ENCODE measurements around the gene TBL1X. TPM values are rescaled to one million over a fixed set of nuclear protein-coding genes. Genes with fewer than 3 reads are reported as not detected.

The TBL1X gene
- total and polyA plus RNA-seq, 10 of the 15 experiments (the other 5 are each of a cell fraction or from before 2014, with no cell fraction given): 4.4 to 26.3 (median 10.6) TPM

DNA sequence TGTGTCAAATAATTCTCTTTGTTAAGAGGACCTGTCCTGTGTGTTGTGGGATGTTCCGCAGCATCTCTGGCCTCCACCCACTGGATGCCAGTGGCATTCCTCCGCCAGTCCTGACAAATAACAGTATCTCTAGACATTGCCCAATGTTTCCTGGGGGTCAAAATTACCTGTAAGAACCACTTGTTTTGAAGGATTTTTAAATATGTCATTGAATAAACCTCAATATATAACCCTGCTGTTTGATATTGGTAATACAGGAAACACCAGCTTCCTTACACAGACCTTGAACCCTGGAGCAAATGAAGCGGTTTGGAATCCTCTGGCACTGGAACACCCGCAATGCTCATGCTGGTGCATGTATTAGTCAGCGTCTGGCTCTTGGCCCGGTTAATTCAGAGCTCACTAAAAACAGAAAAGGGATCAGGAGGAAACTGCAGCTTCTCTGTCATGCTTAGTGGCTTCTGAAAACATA is 101.3 kb downstream of the TBL1X start:
- Histone ChIP-seq H2AFZ (ENCODE audit: control insufficient read depth, low read depth, low read length) (no peak overlapping the region), H3K9ac (ENCODE audit: control insufficient read depth, insufficient read depth, low read length) (no peak overlapping the region), H3K36me3 (ENCODE audit: control insufficient read depth in 2 of 2, insufficient read depth in 2 of 2, low read length in 1 of 2) (no peaks in the 10 kb centered on the region), H3K27ac (ENCODE audit: control insufficient read depth, insufficient read depth) (no peak overlapping the region), H3K4me1 (ENCODE audit: control insufficient read depth, insufficient read depth, low read length) (no peaks in the 10 kb centered on the region), H3K4me3 (no peak overlapping the region), H3K4me2 (ENCODE audit: control insufficient read depth, insufficient read depth) (no peak overlapping the region), H3K27me3 (replicated peaks in 1 of 2; ENCODE audit: control insufficient read depth in 2 of 2, insufficient read depth in 2 of 2, low read length in 1 of 2) (no peaks in the 10 kb centered on the region), H4K20me1 (ENCODE audit: control insufficient read depth, insufficient read depth) (no peaks in the 10 kb centered on the region), H3K79me2 (ENCODE audit: control insufficient read depth, insufficient read depth, low read length) (no peaks in the 10 kb centered on the region), H3K9me3 (replicated peaks; ENCODE audit: control insufficient read depth, insufficient read depth, low read length) (no peaks in the 10 kb centered on the region)
- intact Hi-C loops (cut with micrococcal nuclease; ENCODE audit: unreplicated experiment): no loop called here
- no peak for ATAC-seq
- WGBS (ENCODE audit: insufficient coverage, insufficient replicate concordance, low lambda C conversion rate, missing lambda C conversion rate): 33% methylated on average over 6 of the region's 6 CpGs
- POLR2A ChIA-PET: interaction anchor here (0.6 kb wide), 1 partner anchor 10 kb away, joined by 4 read pairs; no protein-coding TSS in a partner anchor
- no peak for FAIRE-seq
- SMC1A ChIA-PET (ENCODE audit: uncharacterized antibody, unreplicated experiment): no interaction called here
- CTCF ChIA-PET: interaction anchor here (1.6 kb wide), 1 partner anchor 13 kb away, joined by 3 read pairs; no protein-coding TSS in a partner anchor
- in situ Hi-C loops (cut with MboI): no loop called here
- BruUV-seq (replicated peaks): no TSS peak
- no peak for DNase-seq (ENCODE audit: low read depth, low spot score)
- TF ChIP-seq, protein P1, sequence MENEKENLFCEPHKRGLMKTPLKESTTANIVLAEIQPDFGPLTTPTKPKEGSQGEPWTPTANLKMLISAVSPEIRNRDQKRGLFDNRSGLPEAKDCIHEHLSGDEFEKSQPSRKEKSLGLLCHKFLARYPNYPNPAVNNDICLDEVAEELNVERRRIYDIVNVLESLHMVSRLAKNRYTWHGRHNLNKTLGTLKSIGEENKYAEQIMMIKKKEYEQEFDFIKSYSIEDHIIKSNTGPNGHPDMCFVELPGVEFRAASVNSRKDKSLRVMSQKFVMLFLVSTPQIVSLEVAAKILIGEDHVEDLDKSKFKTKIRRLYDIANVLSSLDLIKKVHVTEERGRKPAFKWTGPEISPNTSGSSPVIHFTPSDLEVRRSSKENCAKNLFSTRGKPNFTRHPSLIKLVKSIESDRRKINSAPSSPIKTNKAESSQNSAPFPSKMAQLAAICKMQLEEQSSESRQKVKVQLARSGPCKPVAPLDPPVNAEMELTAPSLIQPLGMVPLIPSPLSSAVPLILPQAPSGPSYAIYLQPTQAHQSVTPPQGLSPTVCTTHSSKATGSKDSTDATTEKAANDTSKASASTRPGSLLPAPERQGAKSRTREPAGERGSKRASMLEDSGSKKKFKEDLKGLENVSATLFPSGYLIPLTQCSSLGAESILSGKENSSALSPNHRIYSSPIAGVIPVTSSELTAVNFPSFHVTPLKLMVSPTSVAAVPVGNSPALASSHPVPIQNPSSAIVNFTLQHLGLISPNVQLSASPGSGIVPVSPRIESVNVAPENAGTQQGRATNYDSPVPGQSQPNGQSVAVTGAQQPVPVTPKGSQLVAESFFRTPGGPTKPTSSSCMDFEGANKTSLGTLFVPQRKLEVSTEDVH (IDR thresholded peaks at IDR 0.05; ENCODE audit: low read depth, partially characterized antibody): no peak
- TF ChIP-seq, protein P2, sequence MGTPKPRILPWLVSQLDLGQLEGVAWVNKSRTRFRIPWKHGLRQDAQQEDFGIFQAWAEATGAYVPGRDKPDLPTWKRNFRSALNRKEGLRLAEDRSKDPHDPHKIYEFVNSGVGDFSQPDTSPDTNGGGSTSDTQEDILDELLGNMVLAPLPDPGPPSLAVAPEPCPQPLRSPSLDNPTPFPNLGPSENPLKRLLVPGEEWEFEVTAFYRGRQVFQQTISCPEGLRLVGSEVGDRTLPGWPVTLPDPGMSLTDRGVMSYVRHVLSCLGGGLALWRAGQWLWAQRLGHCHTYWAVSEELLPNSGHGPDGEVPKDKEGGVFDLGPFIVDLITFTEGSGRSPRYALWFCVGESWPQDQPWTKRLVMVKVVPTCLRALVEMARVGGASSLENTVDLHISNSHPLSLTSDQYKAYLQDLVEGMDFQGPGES (IDR thresholded peaks at IDR 0.05): no peak
- RAD21 ChIA-PET (ENCODE audit: unreplicated experiment): no interaction called here

Data from GM12878 (cell line).